HG02970 (cell line): ENCODE results near the gene SMYD3.
"Not testable (repeated sequence)": the region's sequence is repeated elsewhere in the genome, so short reads cannot be mapped to it uniquely, and the experiment has no call there.

Experiments
- ATAC-seq: cut with Tn5 transposase; IDR thresholded peaks from one replicate; pipeline ENCODE4 v1.9.1; 2021; ENCODE audit warnings: mild to moderate bottlenecking, moderate library complexity, moderate number of reproducible peaks; ENCODE audit not compliant: unreplicated experiment, low FRiP score

The SMYD3 gene

GRCh38 chr1:246058466-246058865 is 448.6 kb downstream of the SMYD3 start:
- no peak for ATAC-seq

- no peak for ATAC-seq
Measured at GRCh38 chr1:246052603-246053002, 454.5 kb downstream of the SMYD3 start.

- no peak for ATAC-seq
Measured at GRCh38 chr1:246051909-246052518, 455.1 kb downstream of the SMYD3 start.

- ATAC-seq, result no peak
Measured at GRCh38 chr1:246048693-246049092, 458.4 kb downstream of the SMYD3 start.

GRCh38 chr1:246043556-246043955 is 463.5 kb downstream of the SMYD3 start:
- no peak for ATAC-seq

GRCh38 chr1:246041360-246041759 is 465.7 kb downstream of the SMYD3 start:
- ATAC-seq, result no peak

- no peak for ATAC-seq
Measured at GRCh38 chr1:246040200-246040890, 466.7 kb downstream of the SMYD3 start.

- ATAC-seq, result no peak
Measured at GRCh38 chr1:246039584-246039983, 467.5 kb downstream of the SMYD3 start.

GRCh38 chr1:246037832-246038231 is 469.2 kb downstream of the SMYD3 start:
- no peak for ATAC-seq

- ATAC-seq, result no peak
Measured at GRCh38 chr1:246036175-246036574, 470.9 kb downstream of the SMYD3 start.

GRCh38 chr1:246035060-246035541 is 472.0 kb downstream of the SMYD3 start:
- ATAC-seq, result no peak

- ATAC-seq, result no peak
Measured at GRCh38 chr1:246034630-246035029, 472.4 kb downstream of the SMYD3 start.

- ATAC-seq, result no peak
Measured at GRCh38 chr1:246032984-246033383, 474.1 kb downstream of the SMYD3 start.

- ATAC-seq, result no peak
Measured at GRCh38 chr1:246032031-246032551, 475.0 kb downstream of the SMYD3 start.

- ATAC-seq, result no peak
Measured at GRCh38 chr1:246029616-246030015, 477.5 kb downstream of the SMYD3 start.

- ATAC-seq, result not testable (repeated sequence)
Measured at GRCh38 chr1:246024118-246024517, 483.0 kb downstream of the SMYD3 start.

- no peak for ATAC-seq
Measured at GRCh38 chr1:246020211-246020954, 486.7 kb downstream of the SMYD3 start.

GRCh38 chr1:246018146-246018545 is 488.9 kb downstream of the SMYD3 start:
- no peak for ATAC-seq

- no peak for ATAC-seq
Measured at GRCh38 chr1:246012341-246012740, 494.7 kb downstream of the SMYD3 start.

GRCh38 chr1:246010386-246010785 is 496.7 kb downstream of the SMYD3 start:
- no peak for ATAC-seq

GRCh38 chr1:246008363-246008831 is 498.7 kb downstream of the SMYD3 start:
- no peak for ATAC-seq
